Motor neuron (in vitro differentiated cells): ENCODE results near the gene NBPF3. TPM values are rescaled to one million over a fixed set of nuclear protein-coding genes. Genes with fewer than 3 reads are reported as not detected.
A peak's percentile ranks its signal among the peaks of the same experiment; 100 is the strongest.

Source experiments
- ATAC-seq, 8 experiments: fragments of 200-7000 bp; cut with Tn5 transposase; replicated peaks in 6 of 8; 2 replicates each; pipeline ENCODE4 v1.8.0; 2021; ENCODE audit warnings: mild to moderate bottlenecking in 8 of 8, moderate library complexity in 8 of 8
- H3K27ac ChIP-seq, 2 donors: fragments of 250-450 bp; sonication (Bioruptor Pico); 2 replicates each; pipeline ENCODE4 v1.9.0; 2021; ENCODE audit warnings: antibody characterized with exemption in 2 of 2, mild to moderate bottlenecking in 2 of 2, moderate library complexity in 1 of 2
- H3K4me1 ChIP-seq, 2 donors: fragments of 250-450 bp; sonication (Bioruptor Pico); replicated peaks in 1 of 2; 2 replicates each; pipeline ENCODE4 v1.6.1; 2021; ENCODE audit warnings: antibody characterized with exemption in 2 of 2, mild to moderate bottlenecking in 2 of 2, moderate library complexity in 1 of 2
- H3K4me3 ChIP-seq, 5 donors: fragments of 250-450 bp; sonication (Bioruptor Pico); 2 replicates each; pipeline ENCODE4 v1.9.0; 2021; ENCODE audit warnings: antibody characterized with exemption in 5 of 5, mild to moderate bottlenecking in 5 of 5, moderate library complexity in 4 of 5
- WGBS, 10 experiments: fragments of 450-650 bp; shearing (Covaris generic); methylation state at CpG; one replicate each; pipeline ENCODE4 v1.0.0; 2022; 5-methylcytosine and 5-hydroxymethylcytosine counted together
- in situ Hi-C, 9 experiments: fragments of 400-800 bp; cut with MboI; loops; one replicate each; pipeline ENCODE4 v1.15.0; 2021; ENCODE audit warnings: low sequenced_read_pairs in 9 of 9, low pct_unique_long_range_greater_than_20kb in 2 of 9; ENCODE audit not compliant: unreplicated experiment in 9 of 9
- total RNA-seq, 8 experiments: library from RNA; unstranded; fragments of 300-600 nt; gene quantifications; 2 replicates each; pipeline versions ENCODE4 v1.2.3 to v1.2.4, GENCODE V29; 2022

The NBPF3 gene
- total RNA-seq, 8 experiments from 2014 or later, result 5.0 to 18.1 (median 10.7) TPM

DNA sequence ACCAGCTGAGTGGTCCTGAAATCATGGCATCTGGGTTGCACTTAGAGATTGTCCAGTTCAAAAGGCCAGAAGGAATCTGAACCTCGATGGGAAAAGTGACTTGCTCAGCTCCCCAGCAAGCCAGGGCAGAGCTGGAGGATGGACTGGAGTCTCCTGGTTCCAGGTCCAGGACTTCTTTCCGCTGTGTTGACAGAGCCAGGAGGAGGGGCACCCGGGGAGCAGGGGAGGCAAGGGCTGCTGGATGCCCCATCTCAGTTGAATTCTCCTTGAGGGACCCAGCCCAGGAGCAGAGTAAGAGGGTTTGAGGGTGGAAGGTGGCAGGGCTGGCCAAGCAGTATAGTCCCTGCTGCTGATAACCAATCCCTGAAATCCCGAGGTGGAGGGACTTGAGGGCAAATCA lies 66.9 kb downstream of the NBPF3 start:
- WGBS, 10 experiments, result 0 to 100% (median 76%) methylated on average over 1 to 4 of the region's 4 CpGs; no CpG with 5 or more reads in 4 of the 10 experiments
- H3K27ac ChIP-seq, result no peak overlapping the region
- no peak overlapping the region for H3K4me3 ChIP-seq
- peaks cover 0 to 18% of the 10 kb centered on the region in 2 donors for H3K4me1 ChIP-seq
- ATAC-seq, result no peak
- in situ Hi-C loops, result loop anchor here in 2 of 9 experiments (10.0 to 25.0 kb wide), 2 partner anchors 148 to 155 kb away; partner anchors contain the start of gene RAP1GAP (in 1 of the 2)

GRCh38 chr1:21507511-21508270 lies 67.8 kb downstream of the NBPF3 start:
- no peak for ATAC-seq
- Histone ChIP-seq H3K4me1 (peaks cover 0 to 18% of the 10 kb centered on the region in 2 donors), H3K27ac (no peak overlapping the region), H3K4me3 (no peak overlapping the region)
- WGBS, 10 experiments, result 88 to 100% (median 100%) methylated on average over 1 of the region's 1 CpG; no CpG with 5 or more reads in 2 of the 10 experiments
- in situ Hi-C loops, result loop anchor here in 2 of 9 experiments (10.0 to 25.0 kb wide), 2 partner anchors 147 to 155 kb away; partner anchors contain the start of gene RAP1GAP (in 1 of the 2)

GRCh38 chr1:21508580-21509350 lies 68.8 kb downstream of the NBPF3 start:
- ATAC-seq, result peak; percentile 90 to 98 (median 94)
- Histone ChIP-seq H3K27ac (peak overlapping the region in 1 of 2 donors; percentile 4), H3K4me3 (peak overlapping the region; percentile 27 to 46 (median 29)), H3K4me1 (peaks cover 0 to 18% of the 10 kb centered on the region in 2 donors)
- 14 to 38% (median 20%) methylated on average over 2 to 9 of the region's 45 CpGs; no CpG with 5 or more reads in 7 of the 10 experiments for WGBS, 10 experiments
- in situ Hi-C loops, result loop anchor here in 2 of 9 experiments (10.0 to 25.0 kb wide), 2 partner anchors 146 to 154 kb away; partner anchors contain the start of gene RAP1GAP (in 1 of the 2)

- in situ Hi-C loops, result loop anchor here in 2 of 9 experiments (10.0 to 25.0 kb wide), 2 partner anchors 145 to 153 kb away; partner anchors contain the start of gene RAP1GAP (in 1 of the 2)
- WGBS, 10 experiments, result 0 to 3% (median 0%) methylated on average over 2 to 18 of the region's 67 CpGs; no CpG with 5 or more reads in 7 of the 10 experiments
- H3K4me1 ChIP-seq, result peaks cover 0 to 18% of the 10 kb centered on the region in 2 donors
- peak within 1 kb of the TSS; percentile 27 to 46 (median 29) for H3K4me3 ChIP-seq
- H3K27ac ChIP-seq, result peak within 1 kb of the TSS in 1 of 2 donors; percentile 4
- ATAC-seq, result peak in 7 of 8 experiments; percentile 18 to 78 (median 39)
These were observed 69.6 kb downstream of the NBPF3 start, which contains the start of gene ALPL for GRCh38 chr1:21509351-21510112. Gene ALPL, plus strand, starts transcription at chr1:21509423. Its CDS starts 44,659 bp downstream, at chr1:21554082.

- Histone ChIP-seq H3K4me3 (peak overlapping the region in 3 of 5 donors; percentile 27 to 46 (median 39)), H3K4me1 (peaks cover 0 to 18% of the 10 kb centered on the region in 2 donors), H3K27ac (no peak overlapping the region)
- 4 to 41% (median 14%) methylated on average over 3 to 8 of the region's 12 CpGs; no CpG with 5 or more reads in 6 of the 10 experiments for WGBS, 10 experiments
- in situ Hi-C loops, result loop anchor here in 1 of 9 experiments (25.0 kb wide), 1 partner anchor 152 kb away; the partner anchor contains the start of gene RAP1GAP
- no peak for ATAC-seq
These were observed 70.2 kb downstream of the NBPF3 start for GRCh38 chr1:21510113-21510493.

DNA sequence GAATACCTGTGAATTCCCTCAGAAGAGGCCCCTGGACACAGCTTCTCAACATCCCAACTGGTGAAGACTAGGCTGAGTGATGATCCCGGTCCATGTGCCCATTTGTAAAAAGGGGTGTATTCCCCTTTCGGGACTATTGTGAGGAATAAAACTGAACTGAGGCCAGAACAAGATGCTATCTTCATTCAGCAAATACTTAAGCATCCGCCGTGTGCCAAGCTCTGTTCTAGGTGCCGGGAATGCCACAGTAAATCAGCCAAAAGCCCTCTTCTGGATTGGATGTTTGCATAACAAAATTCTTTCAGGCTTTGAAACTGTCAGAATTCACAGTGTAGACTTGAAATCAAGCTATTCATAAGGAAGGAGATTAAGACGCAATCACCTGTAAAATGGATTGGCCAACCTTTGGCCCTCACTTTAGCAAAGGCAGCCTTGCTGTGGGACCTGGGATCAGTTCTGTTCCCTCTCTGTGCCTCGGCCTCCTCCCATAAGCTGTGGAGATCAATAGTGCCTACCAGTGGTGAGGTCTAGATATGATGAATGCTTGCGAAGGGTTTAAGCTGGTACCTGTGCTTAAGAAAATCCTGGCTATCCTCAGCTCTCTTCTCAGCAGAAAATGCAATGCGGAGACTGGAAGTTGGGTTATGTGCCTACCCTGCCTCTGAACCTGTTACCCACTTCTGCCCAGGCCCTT lies 71.1 kb downstream of the NBPF3 start:
- Histone ChIP-seq H3K27ac (no peak overlapping the region), H3K4me3 (no peak overlapping the region), H3K4me1 (peaks cover 0 to 18% of the 10 kb centered on the region in 2 donors)
- in situ Hi-C loops, result loop anchor here in 1 of 9 experiments (25.0 kb wide), 1 partner anchor 151 kb away; the partner anchor contains the start of gene RAP1GAP
- no peak for ATAC-seq
- 78 to 100% (median 82%) methylated on average over 1 to 9 of the region's 9 CpGs; no CpG with 5 or more reads in 3 of the 10 experiments for WGBS, 10 experiments

DNA sequence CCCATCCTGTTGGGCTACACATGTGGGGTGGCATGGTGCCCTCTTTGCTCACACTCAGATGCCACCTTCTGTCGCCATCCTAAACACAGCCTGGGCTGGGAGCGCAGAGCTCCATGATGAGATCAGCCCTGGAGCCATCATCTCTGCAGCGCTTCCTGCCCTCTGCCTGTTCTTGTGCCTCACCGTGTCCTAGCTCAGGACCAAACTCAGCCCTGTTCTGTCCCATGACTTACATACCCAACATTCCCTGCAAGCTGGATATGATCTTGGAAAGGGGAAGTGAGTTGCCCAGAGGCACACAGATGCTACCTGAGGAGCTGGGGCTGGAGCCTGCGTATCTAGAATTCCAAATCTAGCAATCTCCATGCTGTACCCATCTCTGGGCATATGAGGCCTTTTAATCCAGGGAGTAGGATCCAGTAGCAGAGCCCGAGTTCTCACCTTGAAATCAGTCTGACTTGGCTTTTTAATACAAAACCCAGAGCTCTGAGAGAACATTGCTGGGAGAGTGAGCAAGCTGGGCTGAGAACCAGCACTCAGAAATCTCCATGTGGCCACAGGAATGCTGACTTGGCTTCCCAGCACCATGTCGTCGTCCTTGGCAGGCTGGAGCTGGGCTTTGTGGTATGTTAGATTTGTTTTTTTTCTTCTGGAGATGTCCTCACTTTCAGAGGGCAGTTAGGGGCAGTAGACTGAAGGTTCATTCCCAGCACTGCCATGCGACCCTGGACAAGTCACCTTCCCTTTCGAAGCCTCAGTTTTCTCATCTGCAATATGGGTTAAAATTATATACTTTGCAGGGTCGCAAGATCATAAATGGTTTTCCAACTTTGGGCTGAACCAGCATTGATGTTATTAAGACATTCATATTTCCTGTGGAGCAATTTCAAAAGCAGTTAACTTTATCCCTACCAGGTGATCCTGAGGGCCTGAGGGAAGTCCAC lies 71.9 kb downstream of the NBPF3 start:
- in situ Hi-C loops, result loop anchor here in 1 of 9 experiments (25.0 kb wide), 1 partner anchor 150 kb away; the partner anchor contains the start of gene RAP1GAP
- ATAC-seq, result peak in 2 of 8 experiments; percentile 63 to 81
- Histone ChIP-seq H3K4me3 (no peak overlapping the region), H3K27ac (no peak overlapping the region), H3K4me1 (peaks cover 0 to 18% of the 10 kb centered on the region in 2 donors)
- 21 to 100% (median 90%) methylated on average over 2 to 11 of the region's 11 CpGs; no CpG with 5 or more reads in 1 of the 10 experiments for WGBS, 10 experiments

DNA sequence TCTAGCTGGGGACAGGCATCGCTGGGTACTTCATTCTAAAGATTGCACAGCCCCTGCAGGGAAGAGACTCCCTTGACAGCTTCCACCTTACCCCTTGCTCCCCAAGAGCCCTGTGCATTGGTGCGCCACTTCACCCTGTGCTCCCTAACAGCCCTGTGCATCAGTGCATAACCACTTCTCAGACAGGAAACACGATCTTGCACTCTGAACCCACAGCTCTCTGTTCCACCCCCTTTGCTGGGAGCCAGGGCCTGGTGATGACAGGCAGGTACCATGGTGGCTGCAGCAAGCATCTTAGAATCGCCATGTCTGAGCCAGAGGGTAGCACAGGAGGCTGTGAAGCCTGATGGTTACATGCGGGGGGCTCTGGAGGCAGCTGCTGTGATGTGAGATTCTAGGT lies 74.3 kb downstream of the NBPF3 start:
- 0 to 100% (median 96%) methylated on average over 1 to 3 of the region's 5 CpGs; no CpG with 5 or more reads in 4 of the 10 experiments for WGBS, 10 experiments

DNA sequence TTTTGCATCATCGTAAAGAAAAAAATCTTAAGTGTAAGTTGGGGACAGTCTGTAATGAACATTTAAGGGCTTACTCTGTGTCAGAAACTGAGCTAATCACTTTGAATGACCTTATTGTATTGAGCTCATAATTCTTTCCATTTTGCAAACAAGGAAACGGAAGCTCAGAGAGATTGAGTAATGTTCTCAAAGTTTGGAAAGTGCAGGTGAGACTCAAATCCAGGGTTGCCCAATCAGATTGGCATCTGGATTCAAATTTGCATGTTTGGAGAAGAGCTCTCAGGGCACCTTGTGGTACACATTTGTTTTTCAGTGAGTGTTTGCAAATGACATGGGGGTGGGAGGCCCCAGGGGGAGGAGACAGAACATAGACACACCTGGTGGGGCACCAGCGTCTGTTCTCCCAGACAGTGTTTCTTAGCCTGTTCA lies 77.2 kb downstream of the NBPF3 start:
- WGBS, 10 experiments, result 66 to 100% (median 91%) methylated on average over 1 to 3 of the region's 3 CpGs; no CpG with 5 or more reads in 1 of the 10 experiments
- no peak overlapping the region for H3K27ac ChIP-seq
- peaks cover 0 to 7% of the 10 kb centered on the region in 2 donors for H3K4me1 ChIP-seq
- no peak for ATAC-seq
- in situ Hi-C loops, result loop anchor here in 1 of 9 experiments (25.0 kb wide), 1 partner anchor 145 kb away; the partner anchor contains the start of gene RAP1GAP
- no peak overlapping the region for H3K4me3 ChIP-seq

More for the DNA sequence above, 74.3 kb downstream of the NBPF3 start:
- Histone ChIP-seq H3K4me3 (no peak overlapping the region), H3K4me1 (peaks cover 0 to 21% of the 10 kb centered on the region in 2 donors), H3K27ac (no peak overlapping the region)
- no peak for ATAC-seq
- in situ Hi-C loops, result loop anchor here in 1 of 9 experiments (25.0 kb wide), 1 partner anchor 148 kb away; the partner anchor contains the start of gene RAP1GAP

DNA sequence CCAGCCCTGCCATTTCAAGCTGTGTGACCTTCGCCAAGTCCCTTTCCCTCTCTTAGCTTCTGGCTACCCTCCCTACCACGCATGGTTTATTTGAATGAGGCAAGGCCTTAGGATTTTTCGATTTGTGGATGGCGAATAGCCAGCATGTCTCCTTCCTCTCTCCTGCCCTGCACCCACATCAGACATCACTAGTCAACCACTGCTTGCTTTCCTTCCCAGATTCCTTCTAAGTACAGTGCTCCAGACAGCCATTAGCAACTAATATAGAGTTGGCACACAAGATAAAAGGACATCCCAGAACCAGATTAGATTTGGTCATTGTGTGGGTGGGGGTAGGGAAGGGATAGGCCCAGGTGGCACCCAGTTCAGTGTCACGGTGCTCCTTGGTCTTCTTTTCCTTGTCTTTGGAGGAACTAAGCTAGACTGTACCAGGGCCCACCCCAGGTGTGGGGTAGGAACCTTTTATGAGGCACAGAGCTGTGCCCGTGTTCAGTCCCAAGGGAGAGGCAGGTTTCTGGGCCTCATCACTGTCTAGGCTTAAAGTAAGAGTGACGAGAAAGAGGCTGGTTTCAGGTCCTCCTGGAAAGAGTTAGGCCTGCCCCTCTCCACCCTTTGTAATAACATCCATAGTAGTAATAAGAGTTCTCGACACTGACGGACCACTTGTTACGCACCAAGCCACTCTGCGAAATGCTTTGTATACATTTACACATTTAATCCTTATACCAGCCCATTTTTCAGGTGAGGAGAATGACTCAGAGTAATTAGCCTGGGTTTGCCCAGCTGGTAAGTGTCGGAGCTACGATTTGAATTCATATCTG lies 77.9 kb downstream of the NBPF3 start:
- ATAC-seq, result no peak
- Histone ChIP-seq H3K4me3 (no peak overlapping the region), H3K27ac (no peak overlapping the region), H3K4me1 (peaks cover 0 to 7% of the 10 kb centered on the region in 2 donors)
- WGBS, 10 experiments, result 40 to 93% (median 74%) methylated on average over 1 to 10 of the region's 13 CpGs; no CpG with 5 or more reads in 1 of the 10 experiments
- in situ Hi-C loops, result loop anchor here in 1 of 9 experiments (25.0 kb wide), 1 partner anchor 144 kb away; the partner anchor contains the start of gene RAP1GAP
